Heart left ventricle (tissue), 16 donors: Measurements from ENCODE around the gene THBS1. TPM values are rescaled to one million over a fixed set of nuclear protein-coding genes. Genes with fewer than 3 reads are reported as not detected.

Experiments used
- ATAC-seq, 4 donors: fragments of 200-7000 bp; cut with Tn5 transposase; one replicate each; pipeline ENCODE4 v1.9.1; 2020 to 2022; ENCODE audit warnings: moderate library complexity in 4 of 4, mild to moderate bottlenecking in 3 of 4, moderate number of reproducible peaks in 1 of 4
- DNase-seq, 5 donors: peaks; one replicate each; pipeline ENCODE4 v3.0.0-alpha.2; 2020
- H3K27ac ChIP-seq, 12 donors: fragments of 200-600 bp; sonication (generic) in 4 of 12; one replicate each; pipeline versions ENCODE4 v1.5.0 to v1.8.0; 2016 to 2022; ENCODE audit warnings: mild to moderate bottlenecking in 2 of 12
- H3K27me3 ChIP-seq, 9 donors: fragments of 200-600 bp; sonication (generic) in 2 of 9; one replicate each; pipeline versions ENCODE4 v1.5.1 to v1.8.0; 2016 to 2022; ENCODE audit warnings: mild to moderate bottlenecking in 3 of 9
- H3K36me3 ChIP-seq, 9 donors: fragments of 200-600 bp; sonication (generic) in 2 of 9; one replicate each; pipeline versions ENCODE4 v1.5.0 to v1.8.0; 2018 to 2022; ENCODE audit warnings: mild to moderate bottlenecking in 2 of 9
- H3K4me1 ChIP-seq, 12 donors: fragments of 200-600 bp; sonication (generic) in 4 of 12; one replicate each; pipeline versions ENCODE4 v1.5.0 to v1.8.0; 2016 to 2022; ENCODE audit warnings: mild to moderate bottlenecking in 3 of 12
- H3K4me3 ChIP-seq, 12 donors: fragments of 200-600 bp; sonication (generic) in 4 of 12; one replicate each; pipeline versions ENCODE4 v1.5.0 to v1.8.0; 2017 to 2022; ENCODE audit warnings: mild to moderate bottlenecking in 9 of 12, moderate library complexity in 4 of 12
- H3K9me3 ChIP-seq, 12 donors: fragments of 200-600 bp; sonication (generic) in 4 of 12; one replicate each; pipeline versions ENCODE4 v1.5.0 to v1.8.0; 2016 to 2022; ENCODE audit warnings: mild to moderate bottlenecking in 1 of 12
- CTCF ChIP-seq, 12 donors: fragments of 200-600 bp; sonication (generic) in 4 of 12; IDR thresholded peaks; one replicate each; pipeline versions ENCODE4 v1.5.0 to v1.8.0; 2018 to 2022; ENCODE audit warnings: antibody characterized with exemption in 12 of 12, mild to moderate bottlenecking in 5 of 12
- POLR2A ChIP-seq, 2 donors: fragments of 450-650 bp; IDR thresholded peaks; one replicate each; pipeline ENCODE4 v1.6.1; 2017; ENCODE audit warnings: antibody characterized with exemption in 2 of 2, mild to moderate bottlenecking in 2 of 2, moderate library complexity in 2 of 2
- WGBS, 4 donors: extraction: QIAGEN DNeasy Blood & Tissue Kit in 2 of 4; methylation state at CpG; one replicate each; pipeline versions ENCODE4 v1.1.5 to v1.1.7; 2013 to 2018; 5-methylcytosine and 5-hydroxymethylcytosine counted together
- intact Hi-C, 10 donors: fragments of 100-400 bp; cut with DNase I; formaldehyde crosslinking; loops; one replicate each; pipeline versions ENCODE4 v1.11.1 to v1.14.2; 2022
- polyA plus RNA-seq, 2 donors: library from polyadenylated mRNA; stranded (reverse); fragments of 200-250 nt; gene quantifications; one replicate each; pipeline ENCODE4 v1.2.3, GENCODE V29; 2013
- total RNA-seq, 9 donors: library from RNA; depleted of rRNA in 2 of 9; stranded (reverse); fragments of >200 nt in 2 of 9; fragmentation: NEBNext Ultra II Directional in 3 of 9; extraction: Animal tissue kit (Norgen Biotek cat#: 25700) in 3 of 9; gene quantifications; one replicate each; pipeline versions ENCODE4 v1.1.0 to v1.2.4, GENCODE V29; 2016 to 2023
- donor health status: ischemic (EF 13 %, LVEDD 7.1; RV severe dilation, severe dysfunction).
- donor health status: healthy with polysubstance abuse.
- donor health status: DM: no; HTN: yes; CAD: no.
- donor health status: DM: no; HTN: no; CAD: no.
- donor health status: ischemic (EF 25% LVEDD 6.9; RV normal size, moderate dysfunction).
- donor health status: ischemic (EF 25% LVEDD 5.7; RV mildly dilated, moderate dysfunction).
- donor health status: healthy.
- donor health status: DM: yes; HTN: yes; CAD: no.
- donor health status: ischemic (EF 35%, LVEDD 5.7; RV mildly dilated, moderate dysfunction).
- donor health status: nonischemic (EF 11% LVEDD 7.7; RV severe dilation, severe dysfunction).
- donor health status: DM: yes; HTN: yes; CAD: no.
- donor health status: PGD.
- donor health status: ischemic (EF 29% LVEDD 5.4; RV normal size, mild dysfunction).
- donor health status: nonischemic (EF 23%, LVEDD 6.1; RV moderate dilation, normal function).

Gene THBS1
- total and polyA plus RNA-seq, 11 donors = 8.5 to 573 (median 160) TPM

GRCh38 chr15:39628144-39628508 lies 47.2 kb downstream of the THBS1 start:
- no peaks in the 10 kb centered on the region for H3K27me3 ChIP-seq
- no peaks in the 10 kb centered on the region for H3K9me3 ChIP-seq
- H3K4me3 ChIP-seq = no peak overlapping the region
- H3K36me3 ChIP-seq = no peaks in the 10 kb centered on the region
- ATAC-seq = peak; percentile 71 to 81 (median 76)
- H3K27ac ChIP-seq = peak overlapping the region; percentile 67 to 95 (median 76)
- 31 to 49% (median 45%) methylated on average over 5 of the region's 5 CpGs for WGBS, 4 donors
- H3K4me1 ChIP-seq = peaks cover 3 to 63% (median 45%) of the 10 kb centered on the region in 12 donors
- peak in 11 of 12 donors; percentile 20 to 64 (median 51) for TF ChIP-seq CTCF (IDR thresholded peaks at IDR 0.05)
- TF ChIP-seq POLR2A (IDR thresholded peaks at IDR 0.05) = no peak
- DNase-seq = peak in 4 of 5 donors; percentile 38 to 47 (median 42)
- intact Hi-C loops = loop anchor here in 1 of 10 donors (5.0 kb wide), 1 partner anchor 54 kb away; no protein-coding TSS in a partner anchor

DNA sequence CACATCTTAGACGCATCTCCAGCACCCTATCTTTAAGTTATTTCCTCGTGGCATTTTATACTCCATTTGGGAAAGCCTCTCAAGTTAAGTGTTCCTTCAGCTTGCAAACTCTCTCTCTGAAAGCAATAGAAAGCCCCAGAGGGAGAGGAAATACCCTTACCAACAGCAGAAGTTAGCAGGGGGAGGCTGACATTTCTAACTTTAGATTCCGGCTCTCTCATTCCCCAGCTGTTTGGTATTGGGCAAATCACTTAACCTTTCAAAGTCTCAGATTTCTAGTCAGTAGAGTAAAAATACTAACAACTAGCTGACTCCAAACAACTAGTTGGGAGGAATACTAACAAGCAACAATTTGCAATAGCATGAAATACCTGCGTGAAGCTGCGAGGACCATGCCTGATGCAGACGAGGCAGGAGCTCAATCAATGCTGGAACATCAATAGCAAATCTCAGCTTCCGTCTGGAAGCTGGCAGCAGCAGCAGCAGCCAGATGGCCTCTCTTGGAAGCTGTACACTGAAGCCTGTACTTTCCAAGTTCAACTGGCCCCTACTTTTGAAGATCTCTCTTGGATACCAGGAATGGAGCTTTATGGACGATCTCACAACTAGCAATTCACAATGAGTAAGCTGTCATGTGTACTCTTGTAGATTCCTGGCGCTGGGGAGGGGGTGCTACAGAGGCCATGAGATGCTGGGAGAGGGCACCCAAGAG lies 47.8 kb downstream of the THBS1 start:
- no peaks in the 10 kb centered on the region for H3K9me3 ChIP-seq
- H3K36me3 ChIP-seq = no peaks in the 10 kb centered on the region
- peak overlapping the region; percentile 67 to 95 (median 76) for H3K27ac ChIP-seq
- DNase-seq (no peak), ATAC-seq (no peak)
- no peak overlapping the region for H3K4me3 ChIP-seq
- no peak for TF ChIP-seq CTCF (IDR thresholded peaks at IDR 0.05)
- no peak for TF ChIP-seq POLR2A (IDR thresholded peaks at IDR 0.05)
- intact Hi-C loops = loop anchor here in 1 of 10 donors (5.0 kb wide), 1 partner anchor 54 kb away; no protein-coding TSS in a partner anchor
- peaks cover 3 to 63% (median 45%) of the 10 kb centered on the region in 12 donors for H3K4me1 ChIP-seq
- H3K27me3 ChIP-seq = no peaks in the 10 kb centered on the region
- WGBS, 4 donors = 39 to 52% (median 46%) methylated on average over 9 of the region's 9 CpGs

DNA sequence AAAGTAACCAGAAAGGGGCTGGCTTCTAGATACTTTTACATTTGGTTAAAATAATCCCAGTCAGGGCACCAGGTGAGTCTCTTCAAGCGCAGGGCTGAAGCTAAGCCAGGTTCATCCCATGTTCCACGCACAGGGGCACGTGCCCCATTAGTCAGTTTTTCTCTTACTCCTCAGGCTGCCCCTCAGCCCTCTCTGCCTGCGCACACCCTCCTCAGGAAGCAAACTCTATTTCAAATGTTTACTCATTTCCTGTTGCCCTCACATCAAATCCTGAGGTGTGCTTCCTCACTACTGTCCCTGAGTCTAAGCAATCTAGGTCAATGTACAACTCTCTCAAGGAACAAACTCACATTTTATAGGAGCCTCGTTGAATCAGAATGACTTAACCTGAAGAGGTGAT lies 48.5 kb downstream of the THBS1 start:
- Histone ChIP-seq H3K36me3 (no peaks in the 10 kb centered on the region), H3K4me1 (peaks cover 3 to 59% (median 41%) of the 10 kb centered on the region in 12 donors), H3K27me3 (no peaks in the 10 kb centered on the region), H3K9me3 (no peaks in the 10 kb centered on the region), H3K27ac (peak overlapping the region in 10 of 12 donors; percentile 67 to 95 (median 80)), H3K4me3 (no peak overlapping the region)
- no peak for TF ChIP-seq CTCF (IDR thresholded peaks at IDR 0.05)
- no peak for TF ChIP-seq POLR2A (IDR thresholded peaks at IDR 0.05)
- intact Hi-C loops = loop anchor here in 1 of 10 donors (5.0 kb wide), 1 partner anchor 53 kb away; no protein-coding TSS in a partner anchor
- DNase-seq = no peak
- ATAC-seq = peak in 1 of 4 donors; percentile 4
- 59 to 61% (median 60%) methylated on average over 5 of the region's 5 CpGs for WGBS, 4 donors

DNA sequence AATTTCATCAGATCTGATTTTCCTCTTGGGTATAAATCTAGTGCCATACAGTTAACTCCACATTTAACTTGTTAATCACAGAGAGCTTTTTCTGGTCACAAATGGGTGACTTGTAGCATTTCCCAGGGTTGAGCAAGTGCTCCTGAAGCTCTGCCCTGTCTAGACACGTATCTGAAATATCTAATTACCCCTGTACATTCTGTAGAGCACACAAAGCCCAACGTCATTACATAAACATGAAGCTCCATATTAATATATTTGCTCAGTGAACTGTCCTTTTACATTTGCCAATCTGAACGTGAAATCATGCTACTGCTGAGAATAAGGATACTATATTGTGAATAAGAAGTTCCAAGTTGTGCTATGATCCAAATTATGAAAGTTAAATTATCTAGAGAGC lies 49.0 kb downstream of the THBS1 start:
- Histone ChIP-seq H3K27ac (peak overlapping the region in 3 of 12 donors; percentile 73 to 87 (median 81)), H3K36me3 (no peaks in the 10 kb centered on the region), H3K27me3 (no peaks in the 10 kb centered on the region), H3K4me1 (peaks cover 2 to 54% (median 36%) of the 10 kb centered on the region in 12 donors), H3K4me3 (no peak overlapping the region), H3K9me3 (no peaks in the 10 kb centered on the region)
- TF ChIP-seq POLR2A (IDR thresholded peaks at IDR 0.05) = no peak
- no peak for TF ChIP-seq CTCF (IDR thresholded peaks at IDR 0.05)
- 78 to 86% (median 82%) methylated on average over 3 of the region's 3 CpGs for WGBS, 4 donors
- ATAC-seq (no peak), DNase-seq (no peak)
- intact Hi-C loops = loop anchor here in 1 of 10 donors (5.0 kb wide), 1 partner anchor 52 kb away; no protein-coding TSS in a partner anchor
